ENCODE data around the gene CCDC117.

DNA sequence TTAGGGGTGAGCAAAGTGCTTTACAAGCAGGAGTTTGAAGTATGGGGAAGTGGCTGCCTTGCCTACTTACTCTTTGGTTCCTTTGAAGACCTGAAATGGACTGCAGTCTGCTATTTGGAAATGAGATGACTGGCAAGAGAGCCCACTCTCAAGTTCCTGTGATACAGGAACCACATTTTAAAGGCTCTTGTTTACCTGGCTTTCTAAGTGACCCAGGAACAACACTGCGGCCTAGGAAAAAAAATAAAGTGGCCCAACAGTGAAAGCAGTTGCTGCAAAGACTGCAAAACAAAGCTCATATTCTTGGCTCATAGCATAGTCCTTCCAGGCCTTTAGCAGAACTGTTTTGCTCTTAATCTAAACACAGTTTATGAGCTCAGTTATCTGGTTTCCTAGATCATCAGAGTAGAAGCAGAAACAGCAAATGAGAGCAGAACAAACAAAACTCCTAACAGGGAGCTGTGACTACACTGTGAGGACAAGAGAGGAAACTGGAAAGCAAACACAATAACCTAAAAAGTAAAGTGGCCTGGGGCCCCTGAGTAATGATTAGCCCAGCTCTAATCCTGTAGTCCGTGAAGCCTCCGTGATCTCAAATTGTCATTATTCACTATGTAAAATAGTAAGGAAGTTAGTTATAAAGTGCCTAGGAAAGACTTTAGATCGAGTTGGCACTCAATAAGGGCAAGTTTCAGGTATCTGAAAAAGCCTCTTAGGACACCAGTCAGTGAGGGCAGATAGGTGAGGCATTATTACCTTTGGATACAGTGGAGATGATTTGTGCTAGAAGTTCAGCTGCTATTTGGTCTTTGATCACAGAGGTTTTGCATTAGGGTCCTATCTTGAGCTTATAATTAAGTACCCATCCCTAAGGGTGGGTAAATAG lies 11.5 kb downstream of the CCDC117 start:
- TF ChIP-seq ARNT (IDR thresholded peaks at IDR 0.05) (no peak), FOXA1 (IDR thresholded peaks at IDR 0.05) (no peak), SP1 (IDR thresholded peaks at IDR 0.05) (no peak), SUZ12 (IDR thresholded peaks at IDR 0.05) (no peak), TARDBP (IDR thresholded peaks at IDR 0.05) (no peak), HDGF (IDR thresholded peaks at IDR 0.05; ENCODE audit: borderline replicate concordance) (no peak), BHLHE40 (IDR thresholded peaks at IDR 0.05; ENCODE audit: borderline replicate concordance) (no peak), ZNF384 (IDR thresholded peaks at IDR 0.05) (no peak), L3MBTL2 (conservative IDR thresholded peaks at IDR 0.05) (no peak), FOXM1 (IDR thresholded peaks at IDR 0.05; ENCODE audit: borderline replicate concordance) (no peak), FOXK2 (IDR thresholded peaks at IDR 0.05) (no peak), LEF1 (IDR thresholded peaks at IDR 0.05; ENCODE audit: borderline replicate concordance) (no peak), CTBP1 (IDR thresholded peaks at IDR 0.05; ENCODE audit: borderline replicate concordance) (no peak)
- TF ChIP-seq, protein P1, sequence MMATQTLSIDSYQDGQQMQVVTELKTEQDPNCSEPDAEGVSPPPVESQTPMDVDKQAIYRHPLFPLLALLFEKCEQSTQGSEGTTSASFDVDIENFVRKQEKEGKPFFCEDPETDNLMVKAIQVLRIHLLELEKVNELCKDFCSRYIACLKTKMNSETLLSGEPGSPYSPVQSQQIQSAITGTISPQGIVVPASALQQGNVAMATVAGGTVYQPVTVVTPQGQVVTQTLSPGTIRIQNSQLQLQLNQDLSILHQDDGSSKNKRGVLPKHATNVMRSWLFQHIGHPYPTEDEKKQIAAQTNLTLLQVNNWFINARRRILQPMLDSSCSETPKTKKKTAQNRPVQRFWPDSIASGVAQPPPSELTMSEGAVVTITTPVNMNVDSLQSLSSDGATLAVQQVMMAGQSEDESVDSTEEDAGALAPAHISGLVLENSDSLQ (IDR thresholded peaks at IDR 0.05): no peak

Measured in HEK293T (cell line).